DND-41 (cell line): ENCODE data around the gene BMPR1A.

ENCODE experiments used
- CTCF ChIP-seq: IDR thresholded peaks from 2 replicates; pipeline ENCODE4 v1.5.1; 2012; ENCODE audit warnings: borderline replicate concordance, low read length, moderate library complexity, mild to moderate bottlenecking; ENCODE audit not compliant: poor library complexity, severe bottlenecking; ENCODE audit errors: extremely low read depth
- EZH2 ChIP-seq: IDR thresholded peaks from 3 replicates; pipeline ENCODE4 v1.6.1; 2012; ENCODE audit warnings: borderline replicate concordance, low read depth, mild to moderate bottlenecking, moderate library complexity, low read length, inconsistent platforms; ENCODE audit not compliant: severe bottlenecking

GRCh38 chr10:86905429-86905828, 149.0 kb downstream of the BMPR1A start:
- TF ChIP-seq CTCF (no peak), EZH2 (no peak)
